CD4-positive, alpha-beta T cell treated with Interferon alpha-2 for 1 hour (primary cell): ENCODE measurements around the gene PARVB.

Experiments
- DNase-seq, 2 donors: peaks; one replicate each; pipeline ENCODE4 v3.0.0-alpha.2; 2020 to 2022

The PARVB gene, protein sequence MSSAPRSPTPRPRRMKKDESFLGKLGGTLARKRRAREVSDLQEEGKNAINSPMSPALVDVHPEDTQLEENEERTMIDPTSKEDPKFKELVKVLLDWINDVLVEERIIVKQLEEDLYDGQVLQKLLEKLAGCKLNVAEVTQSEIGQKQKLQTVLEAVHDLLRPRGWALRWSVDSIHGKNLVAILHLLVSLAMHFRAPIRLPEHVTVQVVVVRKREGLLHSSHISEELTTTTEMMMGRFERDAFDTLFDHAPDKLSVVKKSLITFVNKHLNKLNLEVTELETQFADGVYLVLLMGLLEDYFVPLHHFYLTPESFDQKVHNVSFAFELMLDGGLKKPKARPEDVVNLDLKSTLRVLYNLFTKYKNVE

DNA sequence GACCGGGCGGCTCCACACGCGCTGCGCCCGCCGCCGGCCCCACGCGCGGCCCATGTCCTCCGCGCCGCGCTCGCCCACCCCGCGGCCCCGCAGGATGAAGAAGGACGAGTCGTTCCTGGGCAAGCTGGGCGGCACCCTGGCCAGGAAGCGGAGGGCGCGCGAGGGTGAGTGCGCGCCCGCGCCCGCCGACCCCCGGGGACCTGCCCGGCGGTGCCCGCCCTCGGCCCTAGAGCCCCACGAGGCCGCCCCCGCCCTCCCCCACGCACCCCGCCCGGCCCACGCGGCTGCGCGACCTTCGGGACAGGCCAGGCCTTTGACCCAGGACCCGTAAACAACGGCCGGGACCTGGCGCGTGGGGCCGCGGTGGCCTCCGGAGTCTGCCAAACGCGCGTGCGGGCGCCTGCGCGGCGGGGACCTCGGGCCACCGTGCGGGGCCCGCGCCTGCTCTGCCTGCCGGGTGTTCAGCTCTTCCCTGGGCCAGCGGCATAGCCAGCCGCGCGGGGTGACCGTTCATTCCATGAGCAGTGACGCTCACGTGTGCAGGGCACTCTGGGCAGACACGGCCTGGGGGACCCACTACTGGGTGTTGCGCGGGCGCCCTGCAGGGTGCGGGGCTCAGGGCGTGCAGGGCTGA, at the start of gene PARVB:
Gene PARVB, plus strand, starts transcription at position 15 of the 634 bp plus-strand sequence. Its CDS starts 38 bp downstream, at position 53.
- peak in 1 of 2 donors; percentile 43 for DNase-seq

DNA sequence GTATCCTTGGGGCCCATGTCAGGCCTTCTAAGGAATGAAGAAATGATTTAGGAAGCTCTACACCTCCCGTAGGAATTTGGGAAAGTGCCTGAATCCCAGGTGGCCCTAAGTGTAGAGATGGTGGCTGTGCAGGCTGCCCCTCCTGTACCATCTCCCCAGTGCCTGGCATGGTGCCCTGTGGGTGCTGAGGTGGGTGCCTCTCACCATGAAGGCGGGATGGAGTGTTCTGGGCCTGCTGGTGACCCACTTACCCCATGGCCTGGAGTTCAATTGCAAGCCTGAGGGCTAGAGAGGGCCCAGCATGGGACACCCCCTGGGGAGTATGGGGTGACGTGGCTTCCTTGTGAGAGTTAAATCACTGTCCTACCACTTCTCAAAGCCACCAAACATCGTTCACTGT, 49.1 kb upstream of the PARVB start:
- DNase-seq, result no peak

DNA sequence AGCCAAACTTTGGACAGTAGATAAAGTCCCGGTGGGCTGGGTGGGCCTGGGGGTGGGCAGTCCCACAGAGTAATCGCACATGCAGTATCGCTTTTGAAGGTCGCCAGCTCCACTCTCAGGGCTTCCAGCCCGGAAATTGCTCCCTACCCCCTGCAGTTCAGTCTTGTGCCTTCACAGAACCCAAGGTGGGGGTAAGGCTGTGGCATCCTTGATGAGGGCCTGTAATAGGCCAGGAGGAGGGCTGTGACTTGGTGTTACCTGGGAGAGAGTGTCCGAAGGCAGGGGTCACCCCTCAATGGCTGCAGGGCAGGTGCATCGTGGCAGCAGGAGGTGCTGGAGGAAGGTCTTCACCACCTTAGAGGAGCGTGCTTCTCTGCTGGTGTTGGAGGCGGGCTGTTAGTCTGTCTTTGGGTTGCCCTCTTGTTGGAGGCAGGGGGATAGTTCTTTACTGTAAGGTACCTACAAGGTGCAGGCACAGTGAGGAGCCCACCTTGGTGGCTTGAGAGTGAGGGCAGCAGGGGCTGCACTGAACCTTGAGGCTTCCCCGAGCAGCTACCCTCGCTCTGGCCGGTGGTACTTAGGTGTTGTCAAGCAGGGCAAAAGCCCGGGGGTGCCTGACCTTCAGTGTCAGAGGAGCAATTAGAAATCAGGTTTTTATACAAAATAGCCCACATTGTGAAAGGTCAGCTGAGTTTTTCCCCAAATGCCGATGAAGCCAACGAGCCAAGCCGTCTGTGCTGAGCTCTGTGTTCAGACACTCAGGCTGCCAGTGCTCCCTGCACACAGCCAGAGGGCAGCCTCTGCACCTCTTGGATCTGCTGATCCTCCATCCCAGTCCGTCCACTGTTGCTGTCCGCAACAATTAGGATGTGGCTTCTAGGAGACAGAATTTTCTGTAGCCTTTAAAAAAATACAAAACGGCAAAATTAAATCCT, 47.0 kb upstream of the PARVB start:
- no peak for DNase-seq

DNA sequence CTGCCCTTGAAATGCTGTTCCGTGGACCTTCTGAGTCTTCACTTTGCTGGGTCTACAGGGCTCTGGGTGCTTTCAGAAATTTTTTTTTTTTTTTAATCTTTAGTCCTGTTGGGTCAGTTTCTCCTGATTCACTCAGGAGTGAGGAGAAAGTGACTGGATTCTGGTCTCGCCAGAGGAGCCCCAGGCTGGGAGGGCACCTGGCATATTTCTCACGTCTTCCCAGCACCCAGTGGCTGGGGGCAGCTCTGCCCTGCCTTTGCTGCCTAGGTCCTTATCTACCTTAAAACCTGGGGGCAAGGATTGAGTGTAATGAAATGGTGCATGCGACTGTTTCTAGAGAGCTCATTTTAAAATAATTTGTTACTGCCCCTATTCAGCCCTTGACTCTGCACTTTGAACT, 45.5 kb upstream of the PARVB start:
- no peak for DNase-seq

DNA sequence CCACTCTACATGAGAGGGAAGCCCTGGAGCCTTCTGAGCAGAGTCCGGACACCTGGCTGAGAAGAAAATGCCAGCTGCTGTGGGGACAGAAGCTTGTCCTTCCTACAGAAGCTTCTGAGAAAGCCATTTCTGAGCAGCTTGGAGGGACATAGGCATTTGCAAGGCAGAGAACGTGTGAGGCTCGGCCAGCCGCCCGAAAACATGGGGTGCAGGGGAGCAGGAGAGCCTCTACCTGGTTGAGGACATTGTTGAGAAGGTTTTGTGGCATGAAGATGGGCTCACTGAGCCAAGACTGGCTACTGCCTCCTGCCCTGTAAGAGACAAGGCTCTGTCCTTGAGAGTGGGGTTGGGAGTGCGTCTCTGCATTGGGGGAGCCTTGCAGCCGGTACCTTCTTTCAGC, 43.5 kb upstream of the PARVB start:
- DNase-seq, result no peak

DNA sequence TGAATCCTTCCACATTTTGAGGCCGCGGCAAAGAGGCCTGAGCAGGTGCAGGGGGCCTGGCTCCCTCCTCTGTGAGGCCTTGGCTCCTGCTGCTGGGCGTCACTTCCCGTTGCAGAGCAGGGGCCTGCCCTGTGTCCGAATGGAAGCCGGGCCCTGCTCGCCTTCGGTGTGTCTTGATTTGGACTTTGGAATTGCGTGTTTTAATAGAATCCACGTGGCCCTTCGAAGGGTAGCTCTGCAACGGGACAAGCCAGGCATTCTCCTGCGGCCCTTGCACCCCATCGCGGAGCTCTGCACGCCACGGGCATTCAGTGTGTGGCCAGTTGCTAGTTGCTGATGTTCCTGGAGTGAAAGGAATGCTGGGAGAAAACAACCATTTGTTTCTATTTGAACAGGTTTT, 43.1 kb upstream of the PARVB start:
- DNase-seq, result no peak

DNA sequence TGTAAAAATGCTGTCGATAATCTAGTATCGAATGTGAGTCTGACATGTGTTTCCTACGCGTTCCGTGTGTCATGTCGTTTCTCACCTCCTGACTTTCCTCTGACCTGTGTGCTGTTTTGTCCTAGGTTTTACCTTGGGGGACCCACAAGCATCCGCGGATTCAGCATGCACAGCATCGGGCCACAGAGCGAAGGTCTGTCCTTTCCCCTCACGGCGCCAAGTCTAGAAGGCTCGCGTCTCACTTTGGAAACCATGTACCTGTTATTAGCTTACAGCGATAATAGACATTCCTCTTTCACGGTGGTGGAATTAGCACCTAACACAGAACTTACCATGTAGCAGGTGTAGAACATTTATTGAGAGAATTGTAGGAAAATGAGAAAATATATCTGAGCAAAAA, 40.3 kb upstream of the PARVB start:
- no peak for DNase-seq

DNA sequence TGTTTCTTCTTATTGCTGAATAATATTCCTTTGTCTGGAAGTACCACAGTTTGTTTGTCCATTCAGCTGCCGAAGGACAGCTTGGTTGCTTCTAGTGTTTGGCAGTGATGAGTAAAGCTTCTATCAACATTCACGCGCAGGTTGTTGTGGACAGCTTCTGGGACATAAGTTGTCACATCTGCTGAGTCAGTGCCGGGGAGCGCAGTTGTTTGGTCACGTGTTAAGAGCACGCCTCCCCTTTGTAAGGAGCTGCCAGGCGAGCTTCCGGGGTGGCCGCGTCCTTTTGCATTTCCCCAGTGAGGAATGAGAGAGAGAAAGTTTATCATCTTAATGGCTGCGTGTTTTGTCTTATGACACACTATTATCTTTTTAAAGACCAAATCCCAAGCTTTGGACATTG, 38.6 kb upstream of the PARVB start:
- no peak for DNase-seq

DNA sequence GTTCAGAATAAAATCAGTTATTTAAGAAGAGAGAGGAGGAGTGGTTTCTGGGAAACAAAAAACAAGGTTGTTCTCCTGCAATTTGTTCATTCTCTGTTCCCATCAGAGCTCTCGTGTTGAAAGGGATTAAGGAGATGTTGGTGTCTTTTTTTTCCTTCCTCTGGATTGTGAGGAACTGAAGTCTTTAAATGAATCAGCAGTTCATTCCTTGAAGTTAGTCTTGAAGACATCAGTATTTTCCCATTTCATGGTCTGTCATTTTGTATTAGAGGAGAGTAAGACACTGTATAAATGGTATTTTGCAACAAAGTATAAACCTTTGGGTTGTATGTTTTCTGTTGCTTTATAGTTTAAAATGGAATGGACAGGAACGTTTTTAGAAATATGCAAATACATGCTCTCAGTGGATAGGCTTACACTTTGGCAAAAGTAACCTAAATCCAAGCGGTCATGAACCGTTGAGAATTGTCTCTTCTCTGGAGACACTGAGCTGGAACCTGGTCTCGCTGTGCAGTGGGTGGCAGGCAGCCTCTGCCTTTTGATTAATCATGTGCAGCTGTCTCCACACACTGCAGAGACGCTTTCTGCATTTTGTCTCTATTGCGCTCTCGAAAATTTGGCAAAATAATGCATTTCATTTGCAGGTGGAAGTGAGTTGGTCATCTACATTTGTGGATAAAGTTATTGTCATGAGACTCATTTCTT, 35.8 kb upstream of the PARVB start:
- no peak for DNase-seq

DNA sequence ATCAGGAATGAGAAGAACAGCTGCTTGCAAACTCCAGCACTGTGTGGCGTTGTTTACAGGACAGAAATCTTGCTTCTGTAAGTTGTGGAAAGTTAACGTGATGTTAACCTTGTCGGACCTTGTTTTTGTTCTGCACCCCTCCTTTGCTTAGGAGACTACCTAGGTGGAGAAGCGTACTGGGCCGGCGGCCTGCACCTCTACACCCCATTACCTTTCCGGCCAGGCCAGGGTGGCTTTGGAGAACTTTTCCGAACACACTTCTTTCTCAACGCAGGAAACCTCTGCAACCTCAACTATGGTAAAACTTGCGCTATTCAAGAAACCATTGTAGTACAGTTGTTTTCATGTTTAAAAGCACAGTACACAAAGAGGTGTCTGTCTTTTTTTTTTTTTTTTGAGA, 35.1 kb upstream of the PARVB start:
- DNase-seq, result no peak

DNA sequence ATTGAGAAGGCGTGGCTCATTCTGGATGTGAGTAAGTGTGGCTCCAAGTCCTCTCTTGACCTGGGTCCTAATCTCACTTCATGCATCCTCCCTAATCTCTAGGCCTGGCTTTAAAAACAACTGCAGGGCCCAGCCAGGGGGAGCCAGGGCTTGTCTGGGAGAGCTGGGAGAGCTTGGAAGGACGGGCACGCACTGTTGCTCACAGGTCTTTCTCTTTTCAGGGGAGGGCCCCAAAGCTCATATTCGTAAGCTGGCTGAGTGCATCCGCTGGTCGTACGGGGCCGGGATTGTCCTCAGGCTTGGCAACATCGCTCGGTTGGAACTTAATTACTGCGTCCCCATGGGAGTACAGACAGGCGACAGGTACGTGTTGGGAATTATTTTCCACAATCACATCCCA, 34.1 kb upstream of the PARVB start:
- DNase-seq, result no peak

DNA sequence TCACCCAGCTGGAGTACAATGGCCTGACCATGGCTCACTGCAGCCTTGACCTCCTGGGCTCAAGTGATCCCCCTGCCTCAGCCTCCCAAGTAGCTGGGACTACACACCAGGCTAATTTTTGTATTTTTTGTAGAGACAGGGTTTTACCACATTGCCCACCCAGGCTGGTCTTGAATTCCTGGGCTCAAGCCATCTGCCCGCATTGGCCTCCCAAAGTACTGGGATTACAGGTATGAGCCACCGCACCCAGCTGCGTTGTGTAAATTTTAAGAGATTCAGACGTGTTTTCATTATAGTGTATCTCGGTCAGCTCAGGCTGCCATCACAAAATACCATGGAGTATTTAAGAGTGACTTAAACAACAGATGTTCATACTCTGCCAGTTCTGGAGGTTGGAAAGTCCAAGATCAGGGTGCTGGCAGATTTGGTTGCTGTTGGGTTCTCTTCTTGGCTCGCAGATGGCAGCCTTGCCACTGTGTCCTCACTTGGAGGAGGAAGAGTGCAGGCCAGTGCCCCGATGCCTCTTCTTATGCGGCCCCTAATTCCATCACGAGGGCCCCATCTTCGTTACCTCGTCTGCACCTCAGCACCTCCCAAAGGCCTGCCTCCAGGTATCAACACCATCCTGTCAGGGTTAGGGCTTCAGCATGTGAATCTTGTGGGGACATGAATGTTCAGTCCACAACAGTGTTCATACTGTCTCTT, 32.6 kb upstream of the PARVB start:
- DNase-seq, result no peak

DNA sequence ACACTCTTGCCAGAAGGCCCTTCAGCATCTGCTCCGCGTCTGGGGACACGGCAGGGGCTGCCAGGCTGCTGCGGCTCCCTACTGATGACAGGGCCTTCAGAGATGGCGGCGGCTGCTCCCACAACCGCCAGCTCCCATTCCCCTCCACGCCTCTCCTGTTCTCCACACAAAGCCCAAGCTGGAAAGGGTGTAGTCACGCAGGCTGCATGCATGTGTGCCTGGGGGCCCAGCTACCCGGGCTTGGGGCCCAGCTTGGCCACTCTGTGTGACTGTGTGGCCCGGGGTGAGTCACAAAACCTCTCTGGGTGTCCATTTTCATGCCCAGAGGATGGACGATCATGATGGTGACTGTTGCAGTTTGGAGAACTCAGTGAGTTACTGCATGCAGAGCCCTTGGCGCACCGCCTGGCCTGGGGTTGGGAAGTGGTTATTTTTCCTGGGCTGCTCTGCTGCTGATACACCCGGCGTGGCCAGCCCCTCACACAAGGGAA, 31.7 kb upstream of the PARVB start:
- DNase-seq, result no peak

DNA sequence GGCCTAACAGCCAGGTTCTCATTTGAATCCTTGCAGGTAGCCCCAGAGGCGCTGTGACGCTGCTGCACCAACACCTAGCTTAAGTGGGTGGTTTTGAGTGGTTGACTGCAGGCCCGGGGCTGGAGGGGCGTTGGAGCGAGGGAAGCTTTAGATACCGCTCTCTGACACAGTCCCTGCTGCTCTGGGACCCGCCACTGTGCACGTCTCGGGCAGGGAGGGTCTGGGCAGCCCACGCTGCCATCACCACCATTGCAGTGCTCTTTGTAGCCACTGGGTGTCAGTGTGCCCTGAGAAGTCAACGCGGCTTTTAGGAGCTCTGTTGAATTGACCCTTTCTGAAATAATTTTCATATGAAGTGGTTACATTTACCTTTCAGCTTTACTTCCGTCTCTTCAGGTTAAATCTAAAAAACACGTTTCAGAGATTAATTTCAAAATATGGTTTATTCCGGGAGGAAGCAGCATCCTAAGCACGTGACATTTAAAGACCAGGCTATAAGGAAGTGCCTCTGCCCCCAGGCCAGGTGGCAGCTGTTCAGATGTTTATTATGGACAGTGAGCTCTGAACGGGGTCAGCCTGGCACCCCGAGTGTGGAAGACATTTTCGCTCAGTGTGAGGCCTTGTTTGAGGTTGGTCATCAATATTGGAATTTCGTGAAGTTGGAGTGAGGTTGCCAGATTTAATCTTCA, 30.9 kb upstream of the PARVB start:
- peak; percentile 61 to 75 for DNase-seq

DNA sequence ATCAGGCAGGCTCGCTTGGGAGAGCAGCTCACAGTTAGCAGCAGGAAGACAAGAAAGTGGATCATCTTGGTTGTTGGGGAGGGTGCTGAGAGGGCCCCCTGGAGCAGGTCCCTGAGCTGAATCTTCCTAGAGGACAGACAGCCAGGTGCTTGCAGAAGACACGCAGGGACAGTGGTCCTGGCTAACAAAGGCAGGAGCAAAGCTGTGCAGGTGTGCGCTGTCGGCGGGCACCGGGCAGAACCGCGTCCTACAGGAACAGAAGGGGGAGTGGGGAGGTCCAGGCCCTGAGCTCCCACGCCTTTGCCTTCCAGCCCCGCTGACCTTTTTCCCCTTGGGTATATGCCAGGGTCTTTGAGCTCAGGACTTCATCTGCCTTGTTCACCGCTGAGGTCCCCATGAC, 30.1 kb upstream of the PARVB start:
- DNase-seq, result no peak

DNA sequence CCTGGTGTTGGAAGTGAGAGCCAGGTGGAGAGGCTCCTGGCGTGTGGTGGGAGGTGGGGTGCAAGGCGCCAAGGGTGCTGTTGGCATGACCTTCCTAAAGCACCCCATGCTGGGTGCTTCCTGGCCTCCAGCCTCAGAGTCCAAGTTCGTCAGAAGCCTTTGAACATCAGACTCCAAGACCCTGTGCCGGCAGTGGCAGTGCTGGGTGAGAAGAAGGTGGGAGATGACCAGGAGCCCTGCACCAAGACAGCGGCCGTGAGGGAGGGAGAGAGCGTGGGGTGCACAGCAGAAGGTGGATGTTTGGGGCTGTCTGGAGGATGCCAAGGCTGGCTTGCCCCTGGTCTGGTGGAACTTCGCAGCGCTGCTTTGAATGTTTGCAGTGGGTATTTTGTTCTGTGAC, 29.7 kb upstream of the PARVB start:
- no peak for DNase-seq

DNA sequence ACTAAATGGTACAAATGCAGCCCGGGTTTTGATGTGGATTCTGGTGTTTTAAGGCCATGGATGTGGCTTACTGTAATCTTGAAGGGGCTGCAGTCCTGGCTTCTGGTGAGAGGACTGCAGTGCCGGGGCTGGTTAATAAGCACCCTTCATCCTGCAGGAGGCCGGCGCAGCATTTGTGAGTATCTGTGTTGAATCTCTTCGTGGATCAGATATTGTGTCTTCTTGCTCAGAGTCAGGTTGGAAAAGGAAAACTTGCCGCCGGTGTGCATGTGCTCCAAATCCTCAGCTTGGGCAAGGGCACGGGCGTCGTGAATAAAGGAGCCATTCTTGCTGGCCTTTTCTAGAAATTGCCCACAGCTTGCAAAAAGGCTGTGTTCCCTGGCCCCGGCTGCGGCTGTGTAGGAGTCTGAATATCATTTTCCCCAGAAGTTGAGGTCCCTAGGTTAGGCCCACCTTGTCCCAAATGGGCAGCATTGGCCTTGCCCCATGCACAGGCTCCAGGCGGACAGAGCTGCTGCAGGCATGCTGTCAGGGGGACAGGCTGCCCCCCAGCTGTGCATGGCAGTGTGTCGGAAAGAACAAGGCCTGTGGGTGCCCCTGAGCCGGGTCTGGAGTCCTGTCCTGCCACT, 28.9 kb upstream of the PARVB start:
- no peak for DNase-seq

DNA sequence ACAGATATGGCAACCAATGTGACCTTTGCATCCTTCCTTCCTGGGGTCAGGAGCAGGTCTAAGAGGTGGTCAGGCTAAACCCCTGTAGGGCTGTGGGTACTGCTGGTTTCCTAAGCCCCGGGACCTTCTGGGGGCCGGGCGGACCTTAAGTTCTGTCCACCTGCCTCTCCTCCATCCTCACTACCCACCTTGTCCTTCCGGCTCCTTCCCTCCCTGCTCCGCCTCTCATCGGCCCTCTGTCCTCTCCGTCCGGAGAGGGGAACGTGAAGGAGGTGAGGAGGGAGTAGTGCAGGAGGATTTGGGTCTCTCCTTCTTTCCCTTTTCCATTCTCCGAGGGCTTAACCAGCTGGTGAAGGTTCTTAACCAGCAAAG, 28.3 kb upstream of the PARVB start:
- no peak for DNase-seq

DNA sequence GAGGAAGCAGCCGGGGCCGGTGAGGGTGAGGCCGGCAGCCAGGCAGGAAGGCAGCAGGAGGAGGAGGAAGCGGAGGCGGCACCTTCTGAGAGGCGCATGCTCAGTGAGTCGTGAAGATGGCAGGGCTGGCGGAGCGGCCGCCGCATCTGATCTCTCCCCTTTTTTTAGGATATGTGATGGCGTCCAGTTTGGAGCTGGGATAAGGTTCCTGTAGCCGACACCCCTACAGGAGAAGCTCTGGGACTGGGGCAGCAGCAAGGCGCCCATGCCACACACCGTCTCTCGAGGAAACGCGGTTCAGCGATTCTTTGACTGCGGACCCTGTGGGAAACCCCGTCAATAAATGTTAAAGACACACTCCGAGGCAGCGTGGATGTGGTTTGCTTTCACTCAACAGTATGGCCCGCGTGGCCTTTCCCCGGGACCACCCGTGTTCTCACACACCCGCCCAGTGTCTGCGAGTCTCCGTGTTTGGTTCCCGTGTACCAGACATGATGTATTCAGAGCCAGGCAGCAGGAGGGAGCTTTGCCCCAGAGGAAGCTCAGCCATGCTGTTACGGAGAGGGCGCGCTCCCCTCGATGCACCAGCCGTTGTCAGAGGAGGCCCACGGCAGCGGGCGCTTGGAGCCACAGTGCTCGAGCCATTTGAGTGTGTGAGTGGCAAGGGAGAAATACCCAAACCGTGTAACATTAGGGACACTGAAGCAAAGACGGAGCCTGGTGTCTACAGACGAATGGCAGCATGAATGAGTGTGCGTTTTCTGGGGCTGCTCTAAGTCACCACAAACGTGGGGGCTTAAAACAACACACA, 27.7 kb upstream of the PARVB start:
- peak; percentile 76 to 77 for DNase-seq

DNA sequence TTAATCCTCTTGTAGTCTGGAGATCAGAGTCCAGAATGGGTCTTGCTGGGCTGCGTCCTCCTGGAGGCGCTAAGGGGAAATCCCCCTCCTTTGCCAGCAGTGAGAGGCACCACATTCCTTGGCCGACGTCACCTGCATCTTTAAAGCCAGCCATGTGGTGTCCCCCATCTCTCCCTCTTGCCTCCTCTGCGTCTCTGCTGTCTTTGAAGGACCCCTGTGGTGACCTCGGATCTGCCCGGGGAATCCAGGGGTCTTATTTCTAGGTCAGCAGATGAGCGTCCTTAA, 27.2 kb upstream of the PARVB start:
- no peak for DNase-seq
